GM12801 (cell line): Measurements from ENCODE around the gene RABGAP1.

Source experiments
- TF ChIP-seq, protein P1 (sequence below): IDR thresholded peaks from one replicate; pipeline ENCODE4 v1.5.1; 2011; ENCODE audit warnings: control low read depth; ENCODE audit not compliant: insufficient read length; ENCODE audit errors: extremely low read depth

The RABGAP1 gene

DNA sequence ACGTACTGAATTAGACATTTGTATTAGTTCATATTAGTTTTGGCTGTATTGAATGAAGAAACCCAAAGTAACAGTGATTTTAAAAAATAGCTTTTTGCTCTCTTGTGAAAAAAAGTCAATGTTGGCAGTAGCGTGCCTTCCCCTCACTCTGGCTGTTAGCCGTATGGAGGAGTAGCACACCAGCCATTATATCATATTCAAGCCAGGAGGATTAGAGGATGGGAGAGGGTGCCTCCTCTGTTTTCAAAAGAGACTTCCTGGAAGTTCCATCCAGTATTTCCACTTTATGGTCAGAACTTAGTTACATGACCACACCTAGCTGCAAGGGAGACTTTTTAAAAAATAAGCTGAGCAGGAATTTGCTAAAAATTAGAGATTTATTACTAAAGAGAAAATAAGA, 133.8 kb downstream of the RABGAP1 start:
- TF ChIP-seq, protein P1, sequence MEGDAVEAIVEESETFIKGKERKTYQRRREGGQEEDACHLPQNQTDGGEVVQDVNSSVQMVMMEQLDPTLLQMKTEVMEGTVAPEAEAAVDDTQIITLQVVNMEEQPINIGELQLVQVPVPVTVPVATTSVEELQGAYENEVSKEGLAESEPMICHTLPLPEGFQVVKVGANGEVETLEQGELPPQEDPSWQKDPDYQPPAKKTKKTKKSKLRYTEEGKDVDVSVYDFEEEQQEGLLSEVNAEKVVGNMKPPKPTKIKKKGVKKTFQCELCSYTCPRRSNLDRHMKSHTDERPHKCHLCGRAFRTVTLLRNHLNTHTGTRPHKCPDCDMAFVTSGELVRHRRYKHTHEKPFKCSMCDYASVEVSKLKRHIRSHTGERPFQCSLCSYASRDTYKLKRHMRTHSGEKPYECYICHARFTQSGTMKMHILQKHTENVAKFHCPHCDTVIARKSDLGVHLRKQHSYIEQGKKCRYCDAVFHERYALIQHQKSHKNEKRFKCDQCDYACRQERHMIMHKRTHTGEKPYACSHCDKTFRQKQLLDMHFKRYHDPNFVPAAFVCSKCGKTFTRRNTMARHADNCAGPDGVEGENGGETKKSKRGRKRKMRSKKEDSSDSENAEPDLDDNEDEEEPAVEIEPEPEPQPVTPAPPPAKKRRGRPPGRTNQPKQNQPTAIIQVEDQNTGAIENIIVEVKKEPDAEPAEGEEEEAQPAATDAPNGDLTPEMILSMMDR: no peak

DNA sequence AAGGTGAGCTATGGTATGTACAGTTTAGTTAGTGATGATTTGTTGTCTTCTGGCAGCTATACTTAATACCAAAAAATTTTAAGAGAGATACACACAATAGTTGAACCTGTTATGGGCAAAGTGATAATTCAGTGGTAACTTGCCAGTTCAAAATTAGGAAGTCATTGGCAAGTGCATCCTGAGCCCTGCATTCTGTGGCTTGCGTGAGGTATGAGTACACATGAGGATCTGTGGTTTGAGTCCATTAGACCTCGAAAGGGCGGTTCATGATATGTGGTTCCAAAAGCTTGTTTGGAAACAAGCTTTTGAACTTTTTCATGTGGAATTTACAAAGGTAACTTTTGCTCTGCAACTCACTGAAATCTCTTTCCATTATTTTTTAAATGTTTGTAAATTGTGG, 139.6 kb downstream of the RABGAP1 start:
- TF ChIP-seq, protein P1: no peak

DNA sequence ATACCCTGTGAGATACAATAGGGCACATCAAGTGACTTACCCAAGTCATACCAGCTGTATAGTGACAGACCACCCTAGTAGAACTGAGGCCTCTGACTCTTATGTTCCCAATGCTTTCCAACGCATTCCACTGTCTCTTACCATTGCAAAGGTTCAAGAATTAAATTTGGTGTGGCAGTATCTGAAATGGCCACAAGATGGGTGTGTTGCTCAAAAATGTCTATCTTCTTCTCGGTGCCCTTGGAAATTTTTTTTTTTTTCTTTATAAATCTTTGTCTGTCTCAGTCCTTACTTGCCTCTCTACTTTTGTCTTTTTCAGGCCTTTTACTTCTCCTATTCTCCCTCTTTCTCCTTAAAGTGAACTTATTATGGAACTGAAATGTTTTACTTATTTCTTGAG, 141.0 kb downstream of the RABGAP1 start:
- TF ChIP-seq, protein P1: no peak

DNA sequence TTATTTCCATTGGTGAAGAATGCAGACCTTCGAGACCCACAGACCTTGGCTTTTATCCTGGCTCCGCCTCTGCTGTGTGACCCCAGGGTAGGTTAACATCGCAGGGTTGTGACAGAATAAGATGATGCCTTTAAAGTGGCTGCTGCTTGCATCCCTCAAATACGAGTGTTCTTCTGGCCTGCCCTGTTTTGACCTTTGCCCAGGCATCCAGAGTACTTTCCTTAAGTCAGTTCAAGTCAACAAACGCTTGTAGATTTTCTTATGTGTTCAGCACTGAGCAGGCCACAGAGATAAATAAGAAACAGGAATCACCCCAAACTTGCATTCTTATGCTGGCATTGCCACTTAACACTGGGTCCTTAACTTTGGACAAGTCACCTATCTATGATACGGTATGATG, 142.9 kb downstream of the RABGAP1 start:
- TF ChIP-seq, protein P1: no peak

DNA sequence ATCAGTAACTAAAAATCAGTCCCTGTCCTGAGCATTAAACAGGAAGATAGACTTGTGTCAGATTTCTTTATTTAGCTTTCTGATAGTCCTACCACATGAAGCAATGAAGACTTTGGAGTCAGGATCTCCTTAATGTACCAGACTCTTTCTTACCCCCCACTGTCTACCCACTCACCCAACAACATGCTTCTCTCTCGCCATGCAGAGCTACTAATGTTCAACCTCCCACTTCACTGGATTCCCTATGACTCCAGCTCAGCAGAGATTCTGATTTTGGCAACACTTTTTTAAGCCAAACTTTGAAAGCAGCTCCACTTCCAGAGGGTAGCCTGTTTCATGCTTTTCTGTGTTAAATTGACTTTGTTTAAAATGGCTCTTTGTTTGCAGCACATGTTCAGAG, 143.4 kb downstream of the RABGAP1 start:
- TF ChIP-seq, protein P1: no peak

DNA sequence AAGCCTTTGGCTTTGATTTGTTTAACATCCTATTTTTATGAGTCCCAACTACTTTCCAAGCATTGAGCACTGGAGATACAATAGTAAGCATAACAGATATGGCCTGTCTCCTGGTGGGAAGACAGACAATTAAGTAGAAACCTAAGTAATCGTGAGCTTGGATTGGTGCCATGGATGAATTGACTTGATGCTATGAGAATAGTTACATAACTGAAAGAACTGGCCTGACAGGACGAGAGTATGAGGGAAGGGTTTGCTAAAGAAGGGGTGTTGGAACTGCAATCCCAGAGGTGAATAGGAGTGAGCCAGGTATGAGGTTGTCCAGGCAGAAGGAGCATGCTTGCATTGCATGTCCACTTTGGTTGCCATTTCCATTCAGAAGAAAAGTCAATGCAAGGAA, 145.1 kb downstream of the RABGAP1 start:
- TF ChIP-seq, protein P1: no peak

DNA sequence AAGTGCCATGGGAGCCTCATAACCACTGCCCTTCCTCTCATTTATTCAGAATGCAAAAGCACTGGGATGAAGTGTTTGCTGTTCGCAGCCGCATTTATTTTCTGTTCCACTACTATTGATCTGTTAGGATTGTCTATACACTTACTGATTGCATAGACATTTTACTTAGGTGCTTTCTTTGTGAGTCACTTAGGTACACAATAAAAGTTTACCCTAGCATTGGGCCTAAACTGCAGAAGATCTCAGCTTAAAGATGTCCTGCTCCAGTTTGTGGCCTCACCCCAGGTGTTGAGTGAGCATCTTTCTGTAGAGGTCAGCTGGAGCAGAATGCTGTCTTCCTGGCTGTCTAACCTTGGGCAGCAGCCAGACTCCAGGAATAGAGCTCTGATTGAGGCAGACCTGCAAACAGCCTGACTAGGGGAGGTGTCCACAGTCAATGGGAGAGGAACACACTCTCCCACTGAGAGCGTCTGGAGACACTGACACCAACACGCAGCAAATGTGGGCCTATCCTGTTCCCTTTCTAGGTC, 146.6 kb downstream of the RABGAP1 start:
- TF ChIP-seq, protein P1: no peak
